ENCODE measurements around the gene SETD3. TPM values are rescaled to one million over a fixed set of nuclear protein-coding genes. Genes with fewer than 3 reads are reported as not detected.

SETD3 gene
- total RNA-seq, 4 donors from 2014 or later = 135 to 170 (median 148) TPM

DNA sequence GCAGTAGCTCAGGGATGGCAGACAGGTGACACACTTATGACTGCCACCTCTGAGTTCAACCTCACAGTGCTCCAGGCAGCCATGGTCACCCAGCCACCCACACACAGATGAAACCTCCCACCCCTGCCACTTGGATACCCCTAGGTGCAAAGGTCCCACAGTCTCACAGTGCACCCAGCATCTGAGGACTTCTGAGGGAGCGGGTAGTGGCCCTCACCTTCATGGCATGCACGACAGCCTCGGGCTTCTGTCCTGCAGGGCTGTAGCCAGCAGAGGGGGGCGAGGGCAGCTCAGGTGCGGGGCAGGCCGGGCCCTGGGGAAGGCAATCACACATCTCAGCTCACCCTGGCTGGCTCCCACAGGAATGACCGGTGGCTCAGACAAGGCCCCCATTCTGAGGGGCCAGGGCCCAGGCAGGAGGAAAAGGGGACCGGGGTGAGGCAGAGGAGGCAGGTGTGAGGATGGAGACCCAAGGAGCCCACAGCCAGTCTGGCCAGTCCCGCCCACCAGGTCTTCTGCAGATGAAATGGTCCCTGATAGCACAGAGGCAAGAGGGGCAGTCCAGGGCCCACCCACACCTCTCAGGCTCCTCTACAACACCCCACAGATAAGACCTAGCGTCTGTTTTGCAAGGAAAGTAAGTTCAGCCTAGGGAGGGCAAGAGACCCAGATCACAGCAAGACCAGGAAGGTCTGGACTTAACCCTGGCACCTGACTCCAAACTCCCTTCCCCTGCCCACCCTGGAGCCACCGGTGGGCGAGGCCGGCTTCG is 36.4 kb upstream of the SETD3 start:
- intact Hi-C loops (cut with DNase I) = no loop called here
- DNase-seq (ENCODE audit: extremely low spot score) = no peak
- no peak overlapping the region for H3K27ac ChIP-seq (replicated peaks in 1 of 4)

GRCh38 chr14:99516156-99516870 is 35.7 kb upstream of the SETD3 start:
- Histone ChIP-seq H3K9me3 (no peaks in the 10 kb centered on the region), H3K27ac (replicated peaks in 1 of 4) (peak overlapping the region in 1 of 4 donors; percentile 22), H3K4me3 (no peak overlapping the region), H3K36me3 (peaks cover 10 to 44% (median 42%) of the 10 kb centered on the region in 4 donors), H3K4me1 (peaks cover 15 to 66% (median 33%) of the 10 kb centered on the region in 4 donors), H3K27me3 (no peaks in the 10 kb centered on the region)
- no peak for DNase-seq (ENCODE audit: extremely low spot score)
- 62% methylated on average over 6 of the region's 24 CpGs for WGBS
- TF ChIP-seq EP300 (IDR thresholded peaks at IDR 0.05) (no peak), POLR2A (IDR thresholded peaks at IDR 0.05; ENCODE audit: low read depth) (no peak), POLR2AphosphoS5 (IDR thresholded peaks at IDR 0.05) (no peak)
- TF ChIP-seq, protein P1, sequence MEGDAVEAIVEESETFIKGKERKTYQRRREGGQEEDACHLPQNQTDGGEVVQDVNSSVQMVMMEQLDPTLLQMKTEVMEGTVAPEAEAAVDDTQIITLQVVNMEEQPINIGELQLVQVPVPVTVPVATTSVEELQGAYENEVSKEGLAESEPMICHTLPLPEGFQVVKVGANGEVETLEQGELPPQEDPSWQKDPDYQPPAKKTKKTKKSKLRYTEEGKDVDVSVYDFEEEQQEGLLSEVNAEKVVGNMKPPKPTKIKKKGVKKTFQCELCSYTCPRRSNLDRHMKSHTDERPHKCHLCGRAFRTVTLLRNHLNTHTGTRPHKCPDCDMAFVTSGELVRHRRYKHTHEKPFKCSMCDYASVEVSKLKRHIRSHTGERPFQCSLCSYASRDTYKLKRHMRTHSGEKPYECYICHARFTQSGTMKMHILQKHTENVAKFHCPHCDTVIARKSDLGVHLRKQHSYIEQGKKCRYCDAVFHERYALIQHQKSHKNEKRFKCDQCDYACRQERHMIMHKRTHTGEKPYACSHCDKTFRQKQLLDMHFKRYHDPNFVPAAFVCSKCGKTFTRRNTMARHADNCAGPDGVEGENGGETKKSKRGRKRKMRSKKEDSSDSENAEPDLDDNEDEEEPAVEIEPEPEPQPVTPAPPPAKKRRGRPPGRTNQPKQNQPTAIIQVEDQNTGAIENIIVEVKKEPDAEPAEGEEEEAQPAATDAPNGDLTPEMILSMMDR (IDR thresholded peaks at IDR 0.05) = no peak
- intact Hi-C loops (cut with DNase I) = no loop called here

More for the DNA sequence above, 36.4 kb upstream of the SETD3 start:
- Histone ChIP-seq H3K4me3 (no peak overlapping the region), H3K4me1 (peaks cover 8 to 66% (median 32%) of the 10 kb centered on the region in 4 donors), H3K27me3 (no peaks in the 10 kb centered on the region), H3K36me3 (peaks cover 10 to 46% (median 41%) of the 10 kb centered on the region in 4 donors), H3K9me3 (no peaks in the 10 kb centered on the region)
- TF ChIP-seq POLR2AphosphoS5 (IDR thresholded peaks at IDR 0.05) = no peak
- TF ChIP-seq POLR2A (IDR thresholded peaks at IDR 0.05; ENCODE audit: low read depth) = no peak
- TF ChIP-seq, protein P1 (IDR thresholded peaks at IDR 0.05) = no peak
- TF ChIP-seq EP300 (IDR thresholded peaks at IDR 0.05) = no peak
- WGBS = 100% methylated on average over 3 of the region's 14 CpGs

- Histone ChIP-seq H3K4me3 (no peak overlapping the region), H3K27ac (replicated peaks in 1 of 4) (peak overlapping the region in 1 of 4 donors; percentile 22), H3K36me3 (peaks cover 10 to 52% (median 43%) of the 10 kb centered on the region in 4 donors), H3K9me3 (no peaks in the 10 kb centered on the region), H3K4me1 (peaks cover 15 to 68% (median 39%) of the 10 kb centered on the region in 4 donors), H3K27me3 (no peaks in the 10 kb centered on the region)
- no peak for DNase-seq (ENCODE audit: extremely low spot score)
- intact Hi-C loops (cut with DNase I) = no loop called here
- TF ChIP-seq POLR2AphosphoS5 (IDR thresholded peaks at IDR 0.05) (no peak), POLR2A (IDR thresholded peaks at IDR 0.05; ENCODE audit: low read depth) (no peak), EP300 (IDR thresholded peaks at IDR 0.05) (no peak)
- TF ChIP-seq, protein P1 (IDR thresholded peaks at IDR 0.05) = no peak
- WGBS = 85% methylated on average over 4 of the region's 27 CpGs
Observed at GRCh38 chr14:99515301-99516155, 34.9 kb upstream of the SETD3 start.

GRCh38 chr14:99514552-99515300 is 34.1 kb upstream of the SETD3 start:
- Histone ChIP-seq H3K4me1 (peaks cover 15 to 74% (median 44%) of the 10 kb centered on the region in 4 donors), H3K27me3 (no peaks in the 10 kb centered on the region), H3K4me3 (no peak overlapping the region), H3K9me3 (no peaks in the 10 kb centered on the region), H3K36me3 (peaks cover 10 to 59% (median 50%) of the 10 kb centered on the region in 4 donors), H3K27ac (replicated peaks in 1 of 4) (peak overlapping the region in 1 of 4 donors; percentile 42)
- TF ChIP-seq, protein P1 (IDR thresholded peaks at IDR 0.05) = no peak
- TF ChIP-seq EP300 (IDR thresholded peaks at IDR 0.05) (no peak), POLR2AphosphoS5 (IDR thresholded peaks at IDR 0.05) (no peak), POLR2A (IDR thresholded peaks at IDR 0.05; ENCODE audit: low read depth) (no peak)
- 87% methylated on average over 14 of the region's 20 CpGs for WGBS
- intact Hi-C loops (cut with DNase I) = no loop called here
- no peak for DNase-seq (ENCODE audit: extremely low spot score)
